GM23338 (cell line): Measurements from ENCODE around the gene S100Z. TPM values are rescaled to one million over a fixed set of nuclear protein-coding genes. Genes with fewer than 3 reads are reported as not detected.
"Not testable (repeated sequence)": the region's sequence is repeated elsewhere in the genome, so short reads cannot be mapped to it uniquely, and the experiment has no call there.

Experiments
- ATAC-seq: fragments of 200-7000 bp; cut with Tn5 transposase; 3 replicates; pipeline ENCODE4 v1.9.1; 2020
- DNase-seq: peaks from one replicate; pipeline ENCODE4 v3.0.0-alpha.2; 2015; ENCODE audit warnings: low spot score
- H2AFZ ChIP-seq: fragments of 200-600 bp; sonication (generic); 2 replicates; pipeline ENCODE4 v1.8.0; 2016; ENCODE audit warnings: antibody characterized with exemption, mild to moderate bottlenecking, moderate library complexity
- H3F3A ChIP-seq: fragments of 200-600 bp; sonication (generic); replicated peaks from 2 replicates; pipeline ENCODE4 v1.8.0; 2017; ENCODE audit warnings: antibody characterized with exemption, mixed run types, low read depth
- H3K27ac ChIP-seq: fragments of 200-600 bp; sonication (generic); 2 replicates; pipeline ENCODE4 v1.6.1; 2016; ENCODE audit warnings: low read depth
- H3K27me3 ChIP-seq: fragments of 200-600 bp; sonication (generic); 2 replicates; pipeline ENCODE4 v1.8.0; 2016; ENCODE audit warnings: mild to moderate bottlenecking, mixed run types, moderate library complexity; ENCODE audit not compliant: insufficient read depth
- H3K36me3 ChIP-seq: fragments of 200-600 bp; sonication (generic); 2 replicates; pipeline ENCODE4 v1.8.0; 2016; ENCODE audit warnings: mild to moderate bottlenecking; ENCODE audit not compliant: insufficient read depth
- H3K4me1 ChIP-seq: fragments of 200-600 bp; sonication (generic); 2 replicates; pipeline ENCODE4 v1.8.0; 2016; ENCODE audit warnings: mild to moderate bottlenecking, moderate library complexity; ENCODE audit not compliant: insufficient read depth
- H3K4me2 ChIP-seq: fragments of 200-600 bp; sonication (generic); 2 replicates; pipeline ENCODE4 v1.7.1; 2017; ENCODE audit warnings: mixed run types
- H3K4me3 ChIP-seq: fragments of 200-600 bp; sonication (generic); 2 replicates; pipeline ENCODE4 v1.6.1; 2016; ENCODE audit warnings: mixed run types
- H3K79me2 ChIP-seq: fragments of 200-600 bp; sonication (generic); replicated peaks from 2 replicates; pipeline ENCODE4 v1.8.0; 2017; ENCODE audit warnings: mild to moderate bottlenecking; ENCODE audit not compliant: insufficient read depth
- H3K9me2 ChIP-seq: fragments of 200-600 bp; sonication (generic); 2 replicates; pipeline ENCODE4 v1.8.0; 2017; ENCODE audit not compliant: insufficient read depth
- H4K20me1 ChIP-seq: fragments of 200-600 bp; sonication (generic); replicated peaks from 2 replicates; pipeline ENCODE4 v1.8.0; 2017; ENCODE audit warnings: mild to moderate bottlenecking; ENCODE audit not compliant: insufficient read depth
- H3K27ac Mint-ChIP-seq: 2 replicates; pipeline ENCODE4 v1.8.0; 2020; ENCODE audit warnings: inconsistent platforms, mild to moderate bottlenecking, moderate library complexity, mixed read lengths
- H3K27me3 Mint-ChIP-seq: 3 replicates; pipeline ENCODE4 v1.8.0; 2022; ENCODE audit warnings: low read depth, mild to moderate bottlenecking, moderate library complexity, mixed read lengths, inconsistent platforms; ENCODE audit not compliant: insufficient read depth, poor library complexity
- H3K36me3 Mint-ChIP-seq: 3 replicates; pipeline ENCODE4 v1.8.0; 2021; ENCODE audit warnings: low read depth, mild to moderate bottlenecking, inconsistent platforms, moderate library complexity, mixed read lengths
- H3K4me1 Mint-ChIP-seq: 3 replicates; pipeline ENCODE4 v1.8.0; 2020; ENCODE audit warnings: mild to moderate bottlenecking, inconsistent platforms, mixed read lengths
- H3K4me3 Mint-ChIP-seq: 3 replicates; pipeline ENCODE4 v1.8.0; 2021; ENCODE audit warnings: moderate library complexity, mild to moderate bottlenecking, inconsistent platforms, mixed read lengths
- H3K9me3 Mint-ChIP-seq: 3 replicates; pipeline ENCODE4 v1.8.0; 2020; ENCODE audit warnings: moderate library complexity, mild to moderate bottlenecking, inconsistent platforms, mixed read lengths
- ETS1 ChIP-seq: IDR thresholded peaks from 2 replicates; pipeline ENCODE4 v1.6.1; 2016; ENCODE audit warnings: antibody characterized with exemption
- JUNB ChIP-seq: IDR thresholded peaks from one replicate; pipeline ENCODE4 v1.6.1; 2016; ENCODE audit warnings: antibody characterized with exemption; ENCODE audit not compliant: unreplicated experiment
- NANOG ChIP-seq: IDR thresholded peaks from 2 replicates; pipeline ENCODE4 v1.6.1; 2016; ENCODE audit warnings: antibody characterized with exemption, borderline replicate concordance
- POLR2AphosphoS5 ChIP-seq: IDR thresholded peaks from 2 replicates; pipeline ENCODE4 v1.6.1; 2016; ENCODE audit warnings: antibody characterized with exemption, low read depth
- ZNF114 ChIP-seq: fragments of 250-450 bp; sonication (Bioruptor Pico); IDR thresholded peaks from 2 replicates; pipeline ENCODE4 v1.5.0; 2020; ENCODE audit warnings: mild to moderate bottlenecking, moderate library complexity
- ZNF331 ChIP-seq: fragments of 250-450 bp; sonication (Bioruptor Pico); IDR thresholded peaks from 2 replicates; pipeline ENCODE4 v1.5.0; 2020; ENCODE audit warnings: low read depth, mild to moderate bottlenecking, moderate library complexity
- polyA plus RNA-seq: library from polyadenylated mRNA; unstranded; fragments of >200 nt; fragmentation: Nextera tagmentation; extraction: Ambion mirVana; gene quantifications from 2 replicates; pipeline ENCODE4 v1.2.1, GENCODE V29; 2016
- total RNA-seq: library from RNA; depleted of rRNA; stranded (reverse); fragments of >200 nt; shearing (Covaris generic); gene quantifications from 2 replicates; pipeline ENCODE4 v1.2.3, GENCODE V29; 2014
- TF ChIP-seq, protein P1 (sequence below), 2 experiments: fragments of 200-600 bp in 1 of 2; sonication (generic) in 1 of 2; conservative IDR thresholded peaks; 2 replicates each; pipeline versions ENCODE4 v1.5.1 to v1.6.1; 2016 to 2017; ENCODE audit warnings: antibody characterized with exemption in 2 of 2, low read depth in 2 of 2, mild to moderate bottlenecking in 2 of 2, moderate library complexity in 1 of 2
- TF ChIP-seq, protein P2 (sequence below): fragments of 250-450 bp; sonication (Bioruptor Pico); IDR thresholded peaks from 2 replicates; pipeline ENCODE4 v1.5.0; 2020; ENCODE audit warnings: mild to moderate bottlenecking, moderate library complexity

Gene S100Z
- total and polyA plus RNA-seq, 2 experiments from 2014 or later = not detected

- not testable (repeated sequence) for ATAC-seq, H3K27me3 ChIP-seq, DNase-seq, H3K4me1 Mint-ChIP-seq, H3K4me2 ChIP-seq, H3K27ac Mint-ChIP-seq, H3K4me3 Mint-ChIP-seq, H3K36me3 Mint-ChIP-seq, H3K27me3 Mint-ChIP-seq, H3F3A ChIP-seq, H3K27ac ChIP-seq, H2AFZ ChIP-seq, H3K4me3 ChIP-seq, H3K4me1 ChIP-seq, H3K36me3 ChIP-seq, H4K20me1 ChIP-seq, H3K9me2 ChIP-seq, H3K79me2 ChIP-seq
- H3K9me3 Mint-ChIP-seq = peaks cover 13% of the 10 kb centered on the region
Measured at GRCh38 chr5:76910344-76910933, 60.6 kb downstream of the S100Z start.

- not testable (repeated sequence) for H3F3A ChIP-seq, H4K20me1 ChIP-seq, H3K4me1 ChIP-seq, H3K27ac Mint-ChIP-seq, H3K4me3 ChIP-seq, DNase-seq, H3K27me3 Mint-ChIP-seq, H3K36me3 Mint-ChIP-seq, H3K9me2 ChIP-seq, ATAC-seq, H3K27ac ChIP-seq, H3K36me3 ChIP-seq, H3K27me3 ChIP-seq, H3K4me1 Mint-ChIP-seq, H2AFZ ChIP-seq, H3K79me2 ChIP-seq, H3K4me3 Mint-ChIP-seq, H3K4me2 ChIP-seq
- peaks cover 13% of the 10 kb centered on the region for H3K9me3 Mint-ChIP-seq
Measured at GRCh38 chr5:76914671-76915070, 64.9 kb downstream of the S100Z start.

- Mint-ChIP-seq H3K27me3 (no peaks in the 10 kb centered on the region), H3K27ac (no peak overlapping the region), H3K4me3 (no peak overlapping the region), H3K4me1 (peaks cover 5% of the 10 kb centered on the region; the same call in 2 of the 3 replicates), H3K9me3 (peaks cover 13% of the 10 kb centered on the region), H3K36me3 (peaks cover 3% of the 10 kb centered on the region; the same call in 1 of the 3 replicates)
- no peak overlapping the region for H3K4me3 ChIP-seq
- H3K4me1 ChIP-seq = 0 out of 2 replicates have a peak, but pooled peaks cover 4% of the 10 kb centered on the region
- no peaks in the 10 kb centered on the region for H3K36me3 ChIP-seq
- no peaks in the 10 kb centered on the region for H3K9me2 ChIP-seq
- ATAC-seq (no peak), DNase-seq (no peak)
- H3K79me2 ChIP-seq = no peaks in the 10 kb centered on the region
- no peak overlapping the region for H3K4me2 ChIP-seq
- no peaks in the 10 kb centered on the region for H3K27me3 ChIP-seq
- no peaks in the 10 kb centered on the region for H3F3A ChIP-seq
- no peak overlapping the region for H2AFZ ChIP-seq
- H3K27ac ChIP-seq = no peak overlapping the region
- no peaks in the 10 kb centered on the region for H4K20me1 ChIP-seq
- TF ChIP-seq, protein P1, sequence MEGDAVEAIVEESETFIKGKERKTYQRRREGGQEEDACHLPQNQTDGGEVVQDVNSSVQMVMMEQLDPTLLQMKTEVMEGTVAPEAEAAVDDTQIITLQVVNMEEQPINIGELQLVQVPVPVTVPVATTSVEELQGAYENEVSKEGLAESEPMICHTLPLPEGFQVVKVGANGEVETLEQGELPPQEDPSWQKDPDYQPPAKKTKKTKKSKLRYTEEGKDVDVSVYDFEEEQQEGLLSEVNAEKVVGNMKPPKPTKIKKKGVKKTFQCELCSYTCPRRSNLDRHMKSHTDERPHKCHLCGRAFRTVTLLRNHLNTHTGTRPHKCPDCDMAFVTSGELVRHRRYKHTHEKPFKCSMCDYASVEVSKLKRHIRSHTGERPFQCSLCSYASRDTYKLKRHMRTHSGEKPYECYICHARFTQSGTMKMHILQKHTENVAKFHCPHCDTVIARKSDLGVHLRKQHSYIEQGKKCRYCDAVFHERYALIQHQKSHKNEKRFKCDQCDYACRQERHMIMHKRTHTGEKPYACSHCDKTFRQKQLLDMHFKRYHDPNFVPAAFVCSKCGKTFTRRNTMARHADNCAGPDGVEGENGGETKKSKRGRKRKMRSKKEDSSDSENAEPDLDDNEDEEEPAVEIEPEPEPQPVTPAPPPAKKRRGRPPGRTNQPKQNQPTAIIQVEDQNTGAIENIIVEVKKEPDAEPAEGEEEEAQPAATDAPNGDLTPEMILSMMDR (conservative IDR thresholded peaks at IDR 0.05; ENCODE audit: low read depth in 2 of 2) = no peak
- TF ChIP-seq, protein P2, sequence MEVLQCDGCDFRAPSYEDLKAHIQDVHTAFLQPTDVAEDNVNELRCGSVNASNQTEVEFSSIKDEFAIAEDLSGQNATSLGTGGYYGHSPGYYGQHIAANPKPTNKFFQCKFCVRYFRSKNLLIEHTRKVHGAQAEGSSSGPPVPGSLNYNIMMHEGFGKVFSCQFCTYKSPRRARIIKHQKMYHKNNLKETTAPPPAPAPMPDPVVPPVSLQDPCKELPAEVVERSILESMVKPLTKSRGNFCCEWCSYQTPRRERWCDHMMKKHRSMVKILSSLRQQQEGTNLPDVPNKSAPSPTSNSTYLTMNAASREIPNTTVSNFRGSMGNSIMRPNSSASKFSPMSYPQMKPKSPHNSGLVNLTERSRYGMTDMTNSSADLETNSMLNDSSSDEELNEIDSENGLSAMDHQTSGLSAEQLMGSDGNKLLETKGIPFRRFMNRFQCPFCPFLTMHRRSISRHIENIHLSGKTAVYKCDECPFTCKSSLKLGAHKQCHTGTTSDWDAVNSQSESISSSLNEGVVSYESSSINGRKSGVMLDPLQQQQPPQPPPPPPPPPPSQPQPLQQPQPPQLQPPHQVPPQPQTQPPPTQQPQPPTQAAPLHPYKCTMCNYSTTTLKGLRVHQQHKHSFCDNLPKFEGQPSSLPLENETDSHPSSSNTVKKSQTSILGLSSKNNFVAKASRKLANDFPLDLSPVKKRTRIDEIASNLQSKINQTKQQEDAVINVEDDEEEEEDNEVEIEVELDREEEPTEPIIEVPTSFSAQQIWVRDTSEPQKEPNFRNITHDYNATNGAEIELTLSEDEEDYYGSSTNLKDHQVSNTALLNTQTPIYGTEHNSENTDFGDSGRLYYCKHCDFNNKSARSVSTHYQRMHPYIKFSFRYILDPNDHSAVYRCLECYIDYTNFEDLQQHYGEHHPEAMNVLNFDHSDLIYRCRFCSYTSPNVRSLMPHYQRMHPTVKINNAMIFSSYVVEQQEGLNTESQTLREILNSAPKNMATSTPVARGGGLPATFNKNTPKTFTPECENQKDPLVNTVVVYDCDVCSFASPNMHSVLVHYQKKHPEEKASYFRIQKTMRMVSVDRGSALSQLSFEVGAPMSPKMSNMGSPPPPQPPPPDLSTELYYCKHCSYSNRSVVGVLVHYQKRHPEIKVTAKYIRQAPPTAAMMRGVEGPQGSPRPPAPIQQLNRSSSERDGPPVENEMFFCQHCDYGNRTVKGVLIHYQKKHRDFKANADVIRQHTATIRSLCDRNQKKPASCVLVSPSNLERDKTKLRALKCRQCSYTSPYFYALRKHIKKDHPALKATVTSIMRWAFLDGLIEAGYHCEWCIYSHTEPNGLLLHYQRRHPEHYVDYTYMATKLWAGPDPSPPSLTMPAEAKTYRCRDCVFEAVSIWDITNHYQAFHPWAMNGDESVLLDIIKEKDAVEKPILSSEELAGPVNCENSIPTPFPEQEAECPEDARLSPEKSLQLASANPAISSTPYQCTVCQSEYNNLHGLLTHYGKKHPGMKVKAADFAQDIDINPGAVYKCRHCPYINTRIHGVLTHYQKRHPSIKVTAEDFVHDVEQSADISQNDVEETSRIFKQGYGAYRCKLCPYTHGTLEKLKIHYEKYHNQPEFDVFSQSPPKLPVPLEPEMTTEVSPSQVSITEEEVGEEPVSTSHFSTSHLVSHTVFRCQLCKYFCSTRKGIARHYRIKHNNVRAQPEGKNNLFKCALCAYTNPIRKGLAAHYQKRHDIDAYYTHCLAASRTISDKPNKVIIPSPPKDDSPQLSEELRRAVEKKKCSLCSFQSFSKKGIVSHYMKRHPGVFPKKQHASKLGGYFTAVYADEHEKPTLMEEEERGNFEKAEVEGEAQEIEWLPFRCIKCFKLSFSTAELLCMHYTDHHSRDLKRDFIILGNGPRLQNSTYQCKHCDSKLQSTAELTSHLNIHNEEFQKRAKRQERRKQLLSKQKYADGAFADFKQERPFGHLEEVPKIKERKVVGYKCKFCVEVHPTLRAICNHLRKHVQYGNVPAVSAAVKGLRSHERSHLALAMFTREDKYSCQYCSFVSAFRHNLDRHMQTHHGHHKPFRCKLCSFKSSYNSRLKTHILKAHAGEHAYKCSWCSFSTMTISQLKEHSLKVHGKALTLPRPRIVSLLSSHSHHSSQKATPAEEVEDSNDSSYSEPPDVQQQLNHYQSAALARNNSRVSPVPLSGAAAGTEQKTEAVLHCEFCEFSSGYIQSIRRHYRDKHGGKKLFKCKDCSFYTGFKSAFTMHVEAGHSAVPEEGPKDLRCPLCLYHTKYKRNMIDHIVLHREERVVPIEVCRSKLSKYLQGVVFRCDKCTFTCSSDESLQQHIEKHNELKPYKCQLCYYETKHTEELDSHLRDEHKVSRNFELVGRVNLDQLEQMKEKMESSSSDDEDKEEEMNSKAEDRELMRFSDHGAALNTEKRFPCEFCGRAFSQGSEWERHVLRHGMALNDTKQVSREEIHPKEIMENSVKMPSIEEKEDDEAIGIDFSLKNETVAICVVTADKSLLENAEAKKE = no peak
- TF ChIP-seq NANOG (no peak), ZNF331 (CRISPR knock-in tag) (no peak), JUNB (no peak), ZNF114 (CRISPR knock-in tag) (no peak), ETS1 (no peak), POLR2AphosphoS5 (no peak)
Measured at GRCh38 chr5:76918539-76918938, 68.7 kb downstream of the S100Z start.
